GM13977 (cell line): ENCODE results near the gene MAP3K6.

ENCODE experiments used
- DNase-seq: peaks from one replicate; pipeline ENCODE4 v3.0.0; 2012; ENCODE audit warnings: low spot score
- CTCF ChIP-seq: IDR thresholded peaks from 2 replicates; pipeline ENCODE4 v1.5.1; 2012; ENCODE audit warnings: mild to moderate bottlenecking, control low read depth; ENCODE audit not compliant: insufficient read depth; ENCODE audit errors: extremely low read depth, missing control alignments
- in situ Hi-C: fragments of 300-500 bp; cut with MboI; formaldehyde crosslinking; loops from one replicate; pipeline ENCODE4 v1.12.0; 2022; ENCODE audit warnings: low sequenced_read_pairs, low pct_unique_long_range_greater_than_20kb, mixed read lengths, inconsistent platforms; ENCODE audit not compliant: unreplicated experiment

Gene MAP3K6

GRCh38 chr1:27381969-27382762 is 15.4 kb upstream of the MAP3K6 start:
- DNase-seq, result no peak
- TF ChIP-seq CTCF, result no peak
- in situ Hi-C loops, result no loop called here

GRCh38 chr1:27380766-27381733 is 14.3 kb upstream of the MAP3K6 start:
- DNase-seq, result no peak
- in situ Hi-C loops, result no loop called here
- TF ChIP-seq CTCF, result no peak

GRCh38 chr1:27380224-27380623 is 13.5 kb upstream of the MAP3K6 start:
- TF ChIP-seq CTCF, result no peak
- in situ Hi-C loops, result no loop called here
- no peak for DNase-seq

GRCh38 chr1:27379564-27380122 is 12.9 kb upstream of the MAP3K6 start:
- no peak for TF ChIP-seq CTCF
- in situ Hi-C loops, result loop anchor here (10.0 kb wide), 1 partner anchor 65 kb away; no protein-coding TSS in a partner anchor
- no peak for DNase-seq

GRCh38 chr1:27377760-27378495 is 11.2 kb upstream of the MAP3K6 start:
- in situ Hi-C loops, result loop anchor here (10.0 kb wide), 1 partner anchor 63 kb away; no protein-coding TSS in a partner anchor
- DNase-seq, result no peak
- TF ChIP-seq CTCF, result no peak
